Hypothalamus (tissue), 51 donors: ENCODE measurements around the gene ETNK1.
"Not testable (repeated sequence)": the region's sequence is repeated elsewhere in the genome, so short reads cannot be mapped to it uniquely, and the experiment has no call there.

ENCODE experiments used
- DNase-seq, 51 donors: peaks; one replicate each; lab custom pipeline; 2025; lab: John Stamatoyannopoulos, UW

ETNK1 gene

GRCh38 chr12:22624870-22625761 lies at the start of gene ETNK1:
TSS of gene ETNK1 (plus strand) at chr12:22625171. CDS start at chr12:22625431, 260 bp downstream.
- peak; percentile 62 to 99 (median 94) for DNase-seq

DNA sequence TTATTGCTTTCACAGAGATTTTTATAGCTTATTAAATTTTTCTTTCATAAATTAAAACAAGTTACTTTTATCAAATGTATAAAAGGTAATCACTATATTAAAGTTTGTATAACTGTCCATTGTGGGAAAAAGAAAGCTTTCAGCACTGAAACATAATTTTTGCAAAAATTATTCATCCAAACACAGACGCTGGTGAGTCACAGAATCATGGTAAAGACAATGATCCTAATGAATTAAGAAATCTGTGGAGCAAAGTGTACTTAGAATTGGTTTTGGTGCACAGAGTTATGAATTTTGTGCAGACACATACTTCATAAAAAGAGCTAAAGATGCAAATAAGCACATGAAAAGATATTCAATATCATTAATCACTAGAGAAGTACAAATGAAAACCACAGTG lies 48.9 kb upstream of the ETNK1 start:
- DNase-seq, result no peak

DNA sequence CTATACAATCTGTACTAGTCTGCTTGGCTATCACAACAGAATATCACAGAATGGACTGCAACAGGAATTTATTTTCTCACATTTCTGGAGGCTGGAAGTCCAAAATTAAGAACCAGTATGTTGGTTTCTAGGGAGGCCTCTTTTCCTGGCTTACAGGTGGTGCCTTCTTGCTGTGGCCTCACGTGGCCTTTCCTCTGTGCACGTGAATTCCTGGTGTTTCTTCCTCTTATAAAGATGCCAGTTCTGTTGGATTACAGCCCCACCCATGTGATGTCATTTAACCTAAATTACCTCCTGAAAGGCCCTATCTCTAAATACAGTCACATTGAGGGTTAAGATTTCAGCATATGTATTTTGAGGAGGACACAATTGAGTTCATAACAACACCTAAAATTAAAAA lies 48.5 kb upstream of the ETNK1 start:
- DNase-seq, result no peak

- DNase-seq, result no peak
These were observed 47.3 kb upstream of the ETNK1 start for GRCh38 chr12:22577667-22578066.

- no peak for DNase-seq
These were observed 46.6 kb upstream of the ETNK1 start for GRCh38 chr12:22578328-22578727.

- no peak for DNase-seq
These were observed 36.2 kb upstream of the ETNK1 start for GRCh38 chr12:22588817-22589216.

DNA sequence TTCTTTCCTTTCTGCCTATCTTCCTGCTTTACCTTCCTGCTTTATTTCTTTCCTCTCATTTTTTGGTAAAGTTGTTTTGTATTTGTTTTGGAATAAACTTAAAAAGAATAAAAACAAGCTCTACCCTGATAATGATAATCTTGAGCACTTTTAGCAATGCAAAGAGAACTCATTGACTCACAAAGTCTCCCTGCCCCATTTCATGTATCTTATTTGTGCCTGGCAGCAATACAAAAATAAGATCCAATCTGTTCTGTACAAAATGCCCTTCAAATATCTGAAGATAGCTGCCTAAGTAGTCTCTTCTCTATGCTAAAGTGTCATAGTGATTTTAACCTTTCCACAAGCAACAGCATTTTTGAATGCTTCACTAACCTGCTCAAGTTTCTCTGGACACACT lies 31.1 kb upstream of the ETNK1 start:
- no peak for DNase-seq

- not testable (repeated sequence) for DNase-seq
These were observed 27.4 kb upstream of the ETNK1 start for GRCh38 chr12:22597539-22597938.

GRCh38 chr12:22598141-22598762 lies 26.7 kb upstream of the ETNK1 start:
- DNase-seq, result no peak

- DNase-seq, result no peak
These were observed 26.2 kb upstream of the ETNK1 start for GRCh38 chr12:22598763-22599161.

DNA sequence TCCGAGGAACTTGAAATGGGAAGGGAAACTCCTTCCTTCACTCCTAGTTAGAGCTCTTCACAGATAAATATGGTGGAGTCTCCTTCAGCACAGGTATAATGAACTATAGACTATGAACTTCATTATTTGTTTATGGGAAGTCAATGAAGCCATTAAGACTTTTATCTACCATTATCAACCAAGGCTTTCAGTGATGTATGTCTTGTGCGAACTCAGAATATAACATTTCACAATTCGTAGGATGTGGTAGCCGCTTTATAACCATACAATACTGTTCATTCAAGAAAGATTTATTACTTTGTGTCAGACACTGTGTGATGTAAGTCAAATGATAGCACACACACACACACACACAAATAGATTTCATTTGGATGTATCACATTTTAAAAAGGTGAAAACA lies 24.8 kb upstream of the ETNK1 start:
- DNase-seq, result no peak

GRCh38 chr12:22609501-22609900 lies 15.5 kb upstream of the ETNK1 start:
- DNase-seq, result no peak

DNA sequence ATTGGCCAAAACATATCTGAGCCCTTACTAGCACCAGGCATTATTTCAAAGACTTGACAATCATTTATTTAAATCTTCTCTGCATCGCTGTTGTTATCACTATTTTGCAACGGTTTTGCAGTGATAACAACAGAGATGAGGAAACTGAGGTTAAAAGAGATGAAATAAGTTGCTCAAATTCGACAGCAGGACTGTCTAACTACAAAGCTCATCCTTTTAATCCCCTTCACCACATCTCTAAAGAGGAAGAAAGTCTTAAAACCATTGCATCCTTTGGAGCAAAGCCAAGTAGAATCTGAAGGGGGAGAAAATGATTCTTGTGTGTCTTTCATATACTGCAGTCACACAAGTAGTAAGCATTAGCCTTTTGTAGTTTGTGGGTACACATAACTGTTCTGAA lies 14.8 kb upstream of the ETNK1 start:
- DNase-seq, result no peak

DNA sequence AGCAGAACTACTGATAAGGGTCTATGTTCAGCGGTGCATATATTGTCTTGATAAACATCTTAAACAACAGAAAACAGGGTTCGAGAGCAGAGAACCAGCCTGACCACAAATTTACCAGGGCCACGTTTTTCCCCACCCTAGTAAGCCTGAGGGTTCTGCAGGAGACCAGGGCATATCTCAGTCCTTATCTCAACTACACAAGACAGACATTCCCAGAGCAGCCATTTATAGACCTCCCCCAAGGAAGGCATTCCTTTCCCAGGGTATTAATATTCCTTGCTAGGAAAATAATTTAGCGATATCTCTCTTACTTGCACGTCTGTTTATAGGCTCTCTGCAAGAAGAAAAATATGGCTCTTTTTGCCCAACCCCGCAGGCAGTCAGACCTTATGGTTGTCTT lies 12.1 kb upstream of the ETNK1 start:
- not testable (repeated sequence) for DNase-seq

DNA sequence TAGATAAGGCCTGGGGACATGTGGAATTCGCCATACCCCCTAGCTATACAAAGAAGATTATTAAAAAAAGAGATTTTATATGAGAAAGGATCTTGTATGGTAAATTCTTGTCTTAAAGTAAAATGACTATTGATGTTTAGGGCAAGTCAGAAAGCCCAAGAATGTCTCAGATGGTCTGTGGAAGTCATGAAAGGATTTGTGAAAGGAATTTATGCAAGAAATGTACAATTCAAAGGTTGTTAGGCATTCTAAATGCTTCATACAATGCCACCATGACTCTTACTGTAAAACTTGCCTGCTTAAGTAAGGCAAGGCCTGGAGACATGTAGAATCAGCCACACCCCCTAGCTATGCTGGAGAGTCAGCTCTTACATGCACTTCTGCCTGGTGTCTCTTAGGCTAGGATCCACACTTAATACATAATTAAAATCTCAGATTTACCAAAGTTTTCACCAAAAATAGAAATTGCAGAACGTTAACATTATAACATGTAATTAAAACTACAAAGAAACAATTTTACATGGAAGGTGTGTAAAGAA lies 8.9 kb upstream of the ETNK1 start:
- DNase-seq, result no peak

DNA sequence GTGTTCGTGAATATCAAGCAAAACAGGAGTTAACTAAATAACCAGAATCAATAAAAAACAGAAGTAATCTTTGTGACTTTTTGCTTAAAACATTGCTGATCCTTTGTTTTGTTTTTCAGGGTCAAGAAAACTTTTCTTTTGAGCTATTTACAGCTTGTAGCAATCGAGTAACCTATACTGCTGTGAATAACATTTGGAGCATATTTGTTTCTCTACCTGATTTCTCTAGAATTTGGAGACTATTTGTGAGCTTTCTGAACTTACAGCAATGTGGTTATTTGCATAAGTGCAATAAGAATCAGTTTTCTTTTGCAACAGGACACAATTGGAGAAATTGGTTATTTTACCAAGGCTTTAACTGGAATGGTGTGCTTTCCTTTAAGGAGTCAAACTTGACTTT lies 7.3 kb upstream of the ETNK1 start:
- no peak for DNase-seq

DNA sequence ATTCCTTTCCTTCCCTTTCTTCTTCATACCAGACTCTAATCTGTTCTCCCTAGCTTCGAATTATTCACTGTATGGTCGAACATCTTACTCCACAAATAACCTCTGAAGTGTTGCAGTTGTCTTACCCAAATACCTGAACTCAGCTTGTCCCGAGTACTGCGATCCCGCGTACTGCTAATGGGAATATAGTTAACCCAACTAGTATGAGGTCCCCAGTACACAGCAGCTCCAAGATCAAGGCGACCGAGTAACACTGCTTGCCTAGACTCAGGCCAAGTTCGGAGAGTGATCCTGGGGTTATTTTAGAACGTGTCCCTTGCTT lies 462 bp upstream of the ETNK1 start:
- peak in 3 of 51 donors; percentile 24 to 75 (median 39) for DNase-seq

- DNase-seq, result peak in 37 of 51 donors; percentile 2 to 79 (median 35)
These were observed 857 bp downstream of the ETNK1 start for GRCh38 chr12:22625762-22626294.

GRCh38 chr12:22626406-22626805 lies 1.4 kb downstream of the ETNK1 start:
- peak in 3 of 51 donors; percentile 0 to 49 (median 3) for DNase-seq

GRCh38 chr12:22627371-22627770 lies 2.4 kb downstream of the ETNK1 start:
- no peak for DNase-seq

DNA sequence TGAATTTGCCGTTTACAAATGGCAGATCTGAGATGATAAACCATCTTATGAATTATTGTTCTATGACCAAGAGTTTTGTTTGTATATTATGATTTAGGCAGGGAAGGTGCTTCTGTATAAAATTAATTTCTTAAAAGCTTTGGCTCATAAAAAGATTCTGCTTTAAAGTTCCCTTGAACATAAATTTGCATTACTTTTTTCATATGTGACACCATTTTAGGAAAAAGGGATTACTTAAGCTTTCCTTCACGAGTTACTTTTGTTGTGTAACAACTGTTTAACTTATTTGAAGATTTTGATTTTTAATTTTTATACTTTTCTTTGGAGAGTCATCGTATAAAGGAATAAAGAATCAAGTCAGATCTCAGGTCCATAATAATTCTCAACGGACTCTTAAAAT lies 3.3 kb downstream of the ETNK1 start:
- DNase-seq, result no peak
